OCI-LY7 (cell line): ENCODE data around the gene XIRP2. TPM values are rescaled to one million over a fixed set of nuclear protein-coding genes. Genes with fewer than 3 reads are reported as not detected.

Experiments
- BruUV-seq: library from RNA; stranded (reverse); fragments of 400-500 nt; replicated peaks from 2 replicates; lab custom pipeline; 2021; lab: Mats Ljungman, UMichigan
- CTCF ChIA-PET: fragments of 300-600 bp; sonication (Branson Sonifier 250); formaldehyde crosslinking; loops from one replicate; lab custom pipeline; 2022; ENCODE audit warnings: antibody characterized with exemption; ENCODE audit not compliant: unreplicated experiment; lab: Charles Lee
- POLR2A ChIA-PET: fragments of 300-600 bp; sonication (Branson Sonifier 250); formaldehyde crosslinking; loops from one replicate; lab custom pipeline; 2022; ENCODE audit warnings: antibody characterized with exemption; lab: Charles Lee
- DNase-seq: peaks from one replicate; pipeline ENCODE4 v3.0.0-alpha.2; 2015; ENCODE audit warnings: low spot score
- H2AFZ ChIP-seq: fragments of 200-600 bp; sonication (generic), shearing (Covaris generic); 2 replicates; pipeline ENCODE4 v1.6.1; 2014; ENCODE audit warnings: mild to moderate bottlenecking, antibody characterized with exemption, low read length, moderate library complexity
- H3K27ac ChIP-seq: fragments of 200-600 bp; sonication (generic); 2 replicates; pipeline ENCODE4 v1.5.1; 2014; ENCODE audit warnings: mixed run types, low read depth, mild to moderate bottlenecking, moderate library complexity, low read length, inconsistent platforms; ENCODE audit not compliant: poor library complexity, severe bottlenecking
- H3K36me3 ChIP-seq: fragments of 200-600 bp; sonication (generic); 2 replicates; pipeline ENCODE4 v1.6.1; 2014; ENCODE audit warnings: mild to moderate bottlenecking, antibody characterized with exemption, low read length, moderate library complexity, mixed read lengths; ENCODE audit not compliant: insufficient read depth
- H3K4me1 ChIP-seq: fragments of 200-600 bp; sonication (generic); 2 replicates; pipeline ENCODE4 v1.5.1; 2014; ENCODE audit warnings: mild to moderate bottlenecking, low read length; ENCODE audit not compliant: insufficient read depth, poor library complexity, severe bottlenecking
- H3K4me2 ChIP-seq: fragments of 200-600 bp; sonication (generic); 2 replicates; pipeline ENCODE4 v1.6.1; 2014; ENCODE audit warnings: mild to moderate bottlenecking, low read length
- H3K4me3 ChIP-seq: fragments of 200-600 bp; sonication (generic); 2 replicates; pipeline ENCODE4 v1.5.1; 2014; ENCODE audit warnings: mild to moderate bottlenecking, low read depth, low read length; ENCODE audit not compliant: poor library complexity, severe bottlenecking
- H3K79me2 ChIP-seq: fragments of 200-600 bp; sonication (generic); 2 replicates; pipeline ENCODE4 v1.6.1; 2016; ENCODE audit warnings: low read depth, mild to moderate bottlenecking, low read length, moderate library complexity, mixed read lengths; ENCODE audit not compliant: insufficient read depth
- H3K9me2 ChIP-seq: fragments of 200-600 bp; sonication (generic); 2 replicates; pipeline ENCODE4 v1.6.1; 2016; ENCODE audit warnings: mild to moderate bottlenecking, low read length, mixed read lengths; ENCODE audit not compliant: insufficient read depth
- H3K9me3 ChIP-seq: fragments of 200-600 bp; sonication (generic); 2 replicates; pipeline ENCODE4 v1.6.1; 2014; ENCODE audit warnings: mild to moderate bottlenecking, mixed run types, low read length, mixed read lengths
- H4K20me1 ChIP-seq: fragments of 200-600 bp; sonication (generic); 2 replicates; pipeline ENCODE4 v1.6.1; 2014; ENCODE audit warnings: mild to moderate bottlenecking, antibody characterized with exemption, low read length, moderate library complexity, mixed read lengths; ENCODE audit not compliant: insufficient read depth
- EZH2phosphoT487 ChIP-seq: fragments of 200-600 bp; sonication (generic); IDR thresholded peaks from 2 replicates; pipeline ENCODE4 v1.6.1; 2018; ENCODE audit warnings: low read depth, borderline replicate concordance, mild to moderate bottlenecking, mixed run types, antibody characterized with exemption, low read length, moderate library complexity, mixed read lengths
- intact Hi-C: fragments of 100-400 bp; cut with micrococcal nuclease; formaldehyde crosslinking; loops from one replicate; pipeline ENCODE4 v1.10.0; 2022; ENCODE audit not compliant: unreplicated experiment
- total RNA-seq, 2 experiments: library from RNA; depleted of rRNA in 1 of 2; stranded (reverse); fragments of >200 nt in 1 of 2; shearing (Covaris generic) in 1 of 2; gene quantifications; 2 replicates each; pipeline ENCODE4 v1.2.3, GENCODE V29; 2014 to 2022
- TF ChIP-seq, protein P1 (sequence below): fragments of 200-600 bp; sonication (generic); conservative IDR thresholded peaks from 2 replicates; pipeline ENCODE4 v1.5.1; 2014; ENCODE audit warnings: mild to moderate bottlenecking, antibody characterized with exemption, low read length, moderate library complexity, mixed read lengths

The XIRP2 gene
- total RNA-seq, 2 experiments from 2014 or later, result not detected

DNA sequence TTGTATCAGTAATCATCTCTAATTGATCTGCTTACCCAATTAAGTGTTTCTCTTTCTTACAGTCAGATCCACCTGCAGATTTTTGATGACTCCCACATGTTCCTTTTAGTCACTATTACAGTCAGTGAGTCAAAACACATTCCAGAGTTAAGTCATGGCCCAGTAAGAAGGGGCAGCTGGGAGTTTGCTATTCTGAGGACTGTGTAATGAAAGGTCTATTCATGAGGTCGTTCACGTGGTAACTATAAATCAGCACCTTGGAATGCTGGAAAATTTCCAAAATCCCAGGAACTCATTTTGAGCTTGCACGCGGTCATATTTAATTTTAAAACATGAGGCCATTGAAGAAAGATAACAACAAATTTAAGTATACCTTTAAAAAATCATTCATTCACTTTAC lies 252.5 kb downstream of the XIRP2 start:
- TF ChIP-seq, protein P1, sequence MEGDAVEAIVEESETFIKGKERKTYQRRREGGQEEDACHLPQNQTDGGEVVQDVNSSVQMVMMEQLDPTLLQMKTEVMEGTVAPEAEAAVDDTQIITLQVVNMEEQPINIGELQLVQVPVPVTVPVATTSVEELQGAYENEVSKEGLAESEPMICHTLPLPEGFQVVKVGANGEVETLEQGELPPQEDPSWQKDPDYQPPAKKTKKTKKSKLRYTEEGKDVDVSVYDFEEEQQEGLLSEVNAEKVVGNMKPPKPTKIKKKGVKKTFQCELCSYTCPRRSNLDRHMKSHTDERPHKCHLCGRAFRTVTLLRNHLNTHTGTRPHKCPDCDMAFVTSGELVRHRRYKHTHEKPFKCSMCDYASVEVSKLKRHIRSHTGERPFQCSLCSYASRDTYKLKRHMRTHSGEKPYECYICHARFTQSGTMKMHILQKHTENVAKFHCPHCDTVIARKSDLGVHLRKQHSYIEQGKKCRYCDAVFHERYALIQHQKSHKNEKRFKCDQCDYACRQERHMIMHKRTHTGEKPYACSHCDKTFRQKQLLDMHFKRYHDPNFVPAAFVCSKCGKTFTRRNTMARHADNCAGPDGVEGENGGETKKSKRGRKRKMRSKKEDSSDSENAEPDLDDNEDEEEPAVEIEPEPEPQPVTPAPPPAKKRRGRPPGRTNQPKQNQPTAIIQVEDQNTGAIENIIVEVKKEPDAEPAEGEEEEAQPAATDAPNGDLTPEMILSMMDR, result no peak
- no peak for TF ChIP-seq EZH2phosphoT487
- BruUV-seq, result no TSS peak

DNA sequence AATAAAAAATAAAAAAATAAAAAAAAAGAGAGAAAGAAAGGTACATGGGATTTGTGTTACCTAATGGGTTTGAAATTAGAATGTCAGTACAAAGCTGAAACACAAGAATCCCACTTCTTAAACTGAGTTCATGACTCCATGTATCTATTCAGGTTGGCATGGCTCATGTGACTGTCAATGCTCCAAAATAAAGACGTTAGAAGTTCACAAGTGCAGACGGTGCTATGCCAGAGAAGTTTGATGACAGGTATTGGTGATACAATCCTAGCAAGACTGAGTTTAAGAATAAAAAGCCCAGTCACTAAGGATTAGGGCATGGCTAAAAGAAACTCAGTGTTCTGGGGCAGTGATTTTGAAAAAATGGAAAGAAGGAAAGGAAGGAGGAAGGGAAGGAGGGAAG lies 254.3 kb downstream of the XIRP2 start:
- no peak overlapping the region for H3K4me2 ChIP-seq
- no peaks in the 10 kb centered on the region for H3K9me2 ChIP-seq
- no peaks in the 10 kb centered on the region for H3K4me1 ChIP-seq
- ChIA-PET POLR2A (interaction anchor here (1.1 kb wide), 1 partner anchor 17 kb away, joined by 3 read pairs; no protein-coding TSS in a partner anchor), CTCF (no interaction called here)
- H3K36me3 ChIP-seq, result no peaks in the 10 kb centered on the region
- H2AFZ ChIP-seq, result no peak overlapping the region
- no peak for DNase-seq
- intact Hi-C loops, result no loop called here
- no peak overlapping the region for H3K4me3 ChIP-seq
- no peaks in the 10 kb centered on the region for H4K20me1 ChIP-seq
- BruUV-seq, result no TSS peak
- no peaks in the 10 kb centered on the region for H3K9me3 ChIP-seq
- TF ChIP-seq, protein P1, result no peak
- no peak for TF ChIP-seq EZH2phosphoT487
- H3K79me2 ChIP-seq, result no peaks in the 10 kb centered on the region
- no peak overlapping the region for H3K27ac ChIP-seq

More for the DNA sequence above, 252.5 kb downstream of the XIRP2 start:
- no peak overlapping the region for H3K27ac ChIP-seq
- CTCF ChIA-PET, result no interaction called here
- no peaks in the 10 kb centered on the region for H3K4me1 ChIP-seq
- H3K4me2 ChIP-seq, result no peak overlapping the region
- no peaks in the 10 kb centered on the region for H4K20me1 ChIP-seq
- H3K36me3 ChIP-seq, result no peaks in the 10 kb centered on the region
- DNase-seq, result no peak
- no peak overlapping the region for H2AFZ ChIP-seq
- intact Hi-C loops, result no loop called here
- H3K79me2 ChIP-seq, result no peaks in the 10 kb centered on the region
- no peak overlapping the region for H3K4me3 ChIP-seq
- POLR2A ChIA-PET, result no interaction called here
- no peaks in the 10 kb centered on the region for H3K9me3 ChIP-seq
- H3K9me2 ChIP-seq, result no peaks in the 10 kb centered on the region

DNA sequence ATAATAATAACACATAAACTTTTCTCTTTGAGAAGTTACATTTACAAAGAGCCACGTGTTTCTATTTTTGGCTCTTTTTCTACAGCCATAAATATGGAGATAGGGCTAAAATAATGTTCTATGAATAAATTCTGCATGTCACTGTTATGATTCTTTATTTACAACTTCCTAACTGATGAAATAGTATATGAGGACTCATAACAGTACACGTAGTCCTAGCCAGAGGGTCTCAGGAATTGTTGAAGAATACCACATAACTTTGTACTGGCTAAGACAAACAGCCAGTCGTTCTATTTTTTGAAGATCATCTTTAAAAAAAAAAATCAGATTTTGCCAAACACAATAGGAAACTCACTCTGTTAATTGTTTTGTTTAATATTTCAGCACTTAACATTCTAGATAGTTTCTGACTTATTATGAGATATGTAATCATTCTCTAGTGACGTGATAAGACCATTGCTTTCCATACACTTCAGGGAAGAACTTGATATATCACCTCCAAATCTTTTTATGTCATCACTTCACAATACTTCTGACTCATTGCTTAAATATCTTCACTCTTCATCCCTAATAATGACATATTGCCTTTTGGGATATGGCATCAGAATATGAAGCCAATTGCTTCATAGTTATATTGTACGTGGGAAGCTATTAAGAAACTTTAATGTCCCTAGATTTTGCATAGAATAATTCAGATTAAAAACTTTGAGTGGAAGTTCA lies 256.1 kb downstream of the XIRP2 start:
- Histone ChIP-seq H3K4me3 (no peak overlapping the region), H3K36me3 (no peaks in the 10 kb centered on the region), H2AFZ (no peak overlapping the region), H3K4me2 (no peak overlapping the region), H3K79me2 (no peaks in the 10 kb centered on the region), H3K9me3 (no peaks in the 10 kb centered on the region), H3K9me2 (no peaks in the 10 kb centered on the region), H3K4me1 (no peaks in the 10 kb centered on the region), H3K27ac (no peak overlapping the region), H4K20me1 (no peaks in the 10 kb centered on the region)
- no TSS peak for BruUV-seq
- intact Hi-C loops, result no loop called here
- DNase-seq, result no peak
- TF ChIP-seq, protein P1, result no peak
- TF ChIP-seq EZH2phosphoT487, result no peak
- CTCF ChIA-PET, result no interaction called here
- POLR2A ChIA-PET, result interaction anchor here (0.5 to 0.6 kb wide), 2 partner anchors 133 to 1644 kb away, joined by 3 read pairs; no protein-coding TSS in a partner anchor
